ENCODE data around the gene EFEMP2. TPM values are rescaled to one million over a fixed set of nuclear protein-coding genes. Genes with fewer than 3 reads are reported as not detected.
A peak's percentile ranks its signal among the peaks of the same experiment; 100 is the strongest.

The EFEMP2 gene
- total RNA-seq, 1 experiment from 2014 or later = 26.2 TPM

GRCh38 chr11:65862191-65862735 is 10.3 kb downstream of the EFEMP2 start:
- Mint-ChIP-seq H3K27ac (no peak overlapping the region), H3K36me3 (ENCODE audit: insufficient read depth in 1 of 3, low read depth in 3 of 3) (peaks cover 24 to 41% (median 40%) of the 10 kb centered on the region in 3 experiments; a peak in 6 of 7 replicates), H3K9me3 (peaks cover 0 to 3% of the 10 kb centered on the region in 2 experiments; a peak in 1 of 5 replicates), H3K4me3 (peak overlapping the region; percentile 50 to 78; a peak in 4 of 5 replicates), H3K27me3 (ENCODE audit: low read depth) (peaks cover under 1% of the 10 kb centered on the region; the same call in 1 of the 2 replicates), H3K4me1 (peaks cover 21 to 24% of the 10 kb centered on the region in 2 experiments)
- Histone ChIP-seq H2AFZ (ENCODE audit: low read length) (no peak overlapping the region), H2BK5ac (ENCODE audit: insufficient read length, low read length) (no peak overlapping the region), H3K79me2 (ENCODE audit: insufficient read depth, low read length) (no peaks in the 10 kb centered on the region; the same call in 1 of the 2 replicates), H3T11ph (ENCODE audit: low read length) (no peak overlapping the region), H3K79me1 (ENCODE audit: insufficient read depth, low read depth, low read length, poor library complexity, severe bottlenecking) (no peaks in the 10 kb centered on the region), H3K23me2 (ENCODE audit: insufficient read length, low read depth, low read length, poor library complexity, severe bottlenecking) (peaks cover 19% of the 10 kb centered on the region), H3K4me2 (ENCODE audit: insufficient read depth, insufficient read length, low read length) (no peak overlapping the region), H4K5ac (ENCODE audit: insufficient read length, low read depth, low read length) (no peak overlapping the region), H3K27ac (ENCODE audit: insufficient read length, low read depth, low read length) (no peak overlapping the region), H3K18ac (ENCODE audit: insufficient read length, low read depth, low read length) (no peak overlapping the region), H2BK20ac (ENCODE audit: low read depth, low read length, poor library complexity, severe bottlenecking) (no peak overlapping the region), H4K91ac (ENCODE audit: insufficient read length, low read depth, low read length) (no peak overlapping the region), H2BK12ac (ENCODE audit: insufficient read length, low read depth, low read length) (no peak overlapping the region), H2BK15ac (ENCODE audit: low read depth, low read length) (no peak overlapping the region), H4K20me1 (ENCODE audit: control insufficient read depth, insufficient read depth, insufficient read length) (peaks cover 2% of the 10 kb centered on the region), H3K4me1 (ENCODE audit: insufficient read depth, low read length) (no peaks in the 10 kb centered on the region), H4K8ac (replicated peaks; ENCODE audit: insufficient read length, low read depth, low read length) (no peak overlapping the region), H3K27me3 (ENCODE audit: insufficient read depth, low read length) (no peaks in the 10 kb centered on the region), H3K56ac (ENCODE audit: insufficient read length, low read depth, low read length) (no peak overlapping the region), H2AK5ac (ENCODE audit: insufficient read length, low read length) (no peak overlapping the region), H3K23ac (ENCODE audit: insufficient read length, low read depth, low read length) (no peak overlapping the region), H3K9ac (ENCODE audit: extremely low read depth, insufficient read length, low read length) (no peak overlapping the region), H3K4ac (ENCODE audit: low read depth, low read length) (no peak overlapping the region), H2BK120ac (ENCODE audit: low read depth, low read length, poor library complexity, severe bottlenecking) (no peak overlapping the region), H3K14ac (ENCODE audit: insufficient read depth, low read length) (no peak overlapping the region), H3K9me3 (ENCODE audit: control insufficient read depth, low read depth, low read length) (no peaks in the 10 kb centered on the region)
- peak; percentile 15 for DNase-seq
- no CpG with 5 or more reads among the region's 5 CpGs for WGBS (ENCODE audit: extremely low coverage, insufficient read length, low lambda C conversion rate)
- TF ChIP-seq, protein P1, sequence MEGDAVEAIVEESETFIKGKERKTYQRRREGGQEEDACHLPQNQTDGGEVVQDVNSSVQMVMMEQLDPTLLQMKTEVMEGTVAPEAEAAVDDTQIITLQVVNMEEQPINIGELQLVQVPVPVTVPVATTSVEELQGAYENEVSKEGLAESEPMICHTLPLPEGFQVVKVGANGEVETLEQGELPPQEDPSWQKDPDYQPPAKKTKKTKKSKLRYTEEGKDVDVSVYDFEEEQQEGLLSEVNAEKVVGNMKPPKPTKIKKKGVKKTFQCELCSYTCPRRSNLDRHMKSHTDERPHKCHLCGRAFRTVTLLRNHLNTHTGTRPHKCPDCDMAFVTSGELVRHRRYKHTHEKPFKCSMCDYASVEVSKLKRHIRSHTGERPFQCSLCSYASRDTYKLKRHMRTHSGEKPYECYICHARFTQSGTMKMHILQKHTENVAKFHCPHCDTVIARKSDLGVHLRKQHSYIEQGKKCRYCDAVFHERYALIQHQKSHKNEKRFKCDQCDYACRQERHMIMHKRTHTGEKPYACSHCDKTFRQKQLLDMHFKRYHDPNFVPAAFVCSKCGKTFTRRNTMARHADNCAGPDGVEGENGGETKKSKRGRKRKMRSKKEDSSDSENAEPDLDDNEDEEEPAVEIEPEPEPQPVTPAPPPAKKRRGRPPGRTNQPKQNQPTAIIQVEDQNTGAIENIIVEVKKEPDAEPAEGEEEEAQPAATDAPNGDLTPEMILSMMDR (conservative IDR thresholded peaks at IDR 0.05) = no peak

All from H9 (cell line).